T-helper 17 cell (primary cell): ENCODE measurements around the gene TLE6. TPM values are rescaled to one million over a fixed set of nuclear protein-coding genes. Genes with fewer than 3 reads are reported as not detected.
"Not testable (repeated sequence)": the region's sequence is repeated elsewhere in the genome, so short reads cannot be mapped to it uniquely, and the experiment has no call there.

ENCODE experiments used
- ATAC-seq: fragments of 150-1000 bp; cut with Tn5 transposase; 2 replicates; pipeline ENCODE4 v1.10.0; 2021; ENCODE audit warnings: mild to moderate bottlenecking, moderate library complexity
- DNase-seq, 3 donors: peaks; one replicate each; pipeline versions ENCODE4 v3.0.0 to v3.0.0-alpha.2; 2020 to 2021
- H3K9me3 ChIP-seq: one replicate; pipeline ENCODE4 v1.7.0; 2013; ENCODE audit warnings: low read length, mild to moderate bottlenecking; ENCODE audit not compliant: control insufficient read depth, poor library complexity, severe bottlenecking
- H3K27ac Mint-ChIP-seq: one replicate; pipeline ENCODE4 v1.8.0; 2022; ENCODE audit warnings: mild to moderate bottlenecking, moderate library complexity, mixed read lengths
- H3K27me3 Mint-ChIP-seq: one replicate; pipeline ENCODE4 v1.8.0; 2022; ENCODE audit warnings: mixed read lengths
- H3K36me3 Mint-ChIP-seq: one replicate; pipeline ENCODE4 v1.8.0; 2022; ENCODE audit warnings: low read depth, mixed read lengths
- H3K4me1 Mint-ChIP-seq: one replicate; pipeline ENCODE4 v1.8.0; 2022; ENCODE audit warnings: mild to moderate bottlenecking, mixed read lengths
- H3K4me3 Mint-ChIP-seq: one replicate; pipeline ENCODE4 v1.8.0; 2022; ENCODE audit warnings: mild to moderate bottlenecking, moderate library complexity, mixed read lengths
- total RNA-seq, 4 donors: library from RNA in 2 of 4; stranded (reverse) in 2 of 4; gene quantifications; one replicate each; pipeline ENCODE4 v1.2.3 and lab custom pipeline; 2022 to 2026

Gene TLE6
- total RNA-seq, 2 donors from 2014 or later, result 0.29 TPM; not detected in 1

GRCh38 chr19:2981898-2982297 is 4.5 kb downstream of the TLE6 start:
- Mint-ChIP-seq H3K36me3 (no peaks in the 10 kb centered on the region), H3K4me3 (no peak overlapping the region), H3K4me1 (peaks cover 8% of the 10 kb centered on the region), H3K27ac (no peak overlapping the region), H3K27me3 (peaks cover 23% of the 10 kb centered on the region)
- ATAC-seq (no peak), DNase-seq (no peak)
- no peaks in the 10 kb centered on the region for H3K9me3 ChIP-seq

- no peaks in the 10 kb centered on the region for H3K9me3 ChIP-seq
- H3K4me1 Mint-ChIP-seq, result peaks cover 6% of the 10 kb centered on the region
- no peak overlapping the region for H3K4me3 Mint-ChIP-seq
- DNase-seq, result no peak
- H3K27ac Mint-ChIP-seq, result no peak overlapping the region
- no peaks in the 10 kb centered on the region for H3K36me3 Mint-ChIP-seq
- ATAC-seq, result no peak
- peaks cover 25% of the 10 kb centered on the region for H3K27me3 Mint-ChIP-seq
Measured at GRCh38 chr19:2982561-2982960, 5.2 kb downstream of the TLE6 start.

GRCh38 chr19:2982983-2983350 is 5.6 kb downstream of the TLE6 start:
- Mint-ChIP-seq H3K4me1 (peaks cover 3% of the 10 kb centered on the region), H3K27ac (no peak overlapping the region), H3K4me3 (no peak overlapping the region), H3K36me3 (no peaks in the 10 kb centered on the region), H3K27me3 (peaks cover 25% of the 10 kb centered on the region)
- DNase-seq, result no peak
- ATAC-seq, result no peak
- no peaks in the 10 kb centered on the region for H3K9me3 ChIP-seq

GRCh38 chr19:2983351-2984214 is 6.2 kb downstream of the TLE6 start:
- H3K27me3 Mint-ChIP-seq, result peaks cover 30% of the 10 kb centered on the region
- DNase-seq (no peak), ATAC-seq (no peak)
- no peaks in the 10 kb centered on the region for H3K36me3 Mint-ChIP-seq
- H3K27ac Mint-ChIP-seq, result no peak overlapping the region
- no peak overlapping the region for H3K4me3 Mint-ChIP-seq
- H3K9me3 ChIP-seq, result no peaks in the 10 kb centered on the region
- H3K4me1 Mint-ChIP-seq, result peaks cover 3% of the 10 kb centered on the region

GRCh38 chr19:2984215-2984528 is 6.8 kb downstream of the TLE6 start:
- Mint-ChIP-seq H3K27me3 (peaks cover 36% of the 10 kb centered on the region), H3K27ac (no peak overlapping the region), H3K36me3 (no peaks in the 10 kb centered on the region), H3K4me1 (peaks cover 3% of the 10 kb centered on the region), H3K4me3 (no peak overlapping the region)
- DNase-seq, result no peak
- no peak for ATAC-seq
- no peaks in the 10 kb centered on the region for H3K9me3 ChIP-seq

GRCh38 chr19:2986951-2987524 is 9.7 kb downstream of the TLE6 start:
- H3K9me3 ChIP-seq, result no peaks in the 10 kb centered on the region
- H3K27me3 Mint-ChIP-seq, result peaks cover 27% of the 10 kb centered on the region
- no peak for ATAC-seq
- no peak overlapping the region for H3K4me3 Mint-ChIP-seq
- DNase-seq, result no peak
- no peaks in the 10 kb centered on the region for H3K36me3 Mint-ChIP-seq
- H3K4me1 Mint-ChIP-seq, result peaks cover 3% of the 10 kb centered on the region
- no peak overlapping the region for H3K27ac Mint-ChIP-seq

GRCh38 chr19:2987797-2988196 is 10.4 kb downstream of the TLE6 start:
- no peak overlapping the region for H3K27ac Mint-ChIP-seq
- DNase-seq (no peak), ATAC-seq (no peak)
- H3K4me1 Mint-ChIP-seq, result peaks cover 3% of the 10 kb centered on the region
- no peaks in the 10 kb centered on the region for H3K36me3 Mint-ChIP-seq
- H3K27me3 Mint-ChIP-seq, result peaks cover 24% of the 10 kb centered on the region
- H3K9me3 ChIP-seq, result no peaks in the 10 kb centered on the region
- H3K4me3 Mint-ChIP-seq, result no peak overlapping the region

- DNase-seq, result no peak
- no peak for ATAC-seq
- no peaks in the 10 kb centered on the region for H3K9me3 ChIP-seq
- no peak overlapping the region for H3K4me3 Mint-ChIP-seq
- no peak overlapping the region for H3K27ac Mint-ChIP-seq
- peaks cover 17% of the 10 kb centered on the region for H3K27me3 Mint-ChIP-seq
- no peaks in the 10 kb centered on the region for H3K36me3 Mint-ChIP-seq
- H3K4me1 Mint-ChIP-seq, result no peaks in the 10 kb centered on the region
Measured at GRCh38 chr19:2988568-2988967, 11.2 kb downstream of the TLE6 start.

GRCh38 chr19:2989236-2989946 is 12.0 kb downstream of the TLE6 start:
- no peak for DNase-seq
- no peak for ATAC-seq
- Mint-ChIP-seq H3K4me1 (no peaks in the 10 kb centered on the region), H3K27ac (no peak overlapping the region), H3K4me3 (no peak overlapping the region), H3K27me3 (peaks cover 17% of the 10 kb centered on the region), H3K36me3 (no peaks in the 10 kb centered on the region)
- no peaks in the 10 kb centered on the region for H3K9me3 ChIP-seq

- not testable (repeated sequence) for H3K27ac Mint-ChIP-seq, H3K36me3 Mint-ChIP-seq, ATAC-seq, H3K9me3 ChIP-seq, H3K4me1 Mint-ChIP-seq, H3K4me3 Mint-ChIP-seq, DNase-seq
- H3K27me3 Mint-ChIP-seq, result peaks cover 11% of the 10 kb centered on the region
Measured at GRCh38 chr19:2992333-2992732, 15.0 kb downstream of the TLE6 start.

GRCh38 chr19:2992958-2993357 is 15.6 kb downstream of the TLE6 start:
- no peaks in the 10 kb centered on the region for H3K4me1 Mint-ChIP-seq
- H3K36me3 Mint-ChIP-seq, result peaks cover 2% of the 10 kb centered on the region
- no peak overlapping the region for H3K4me3 Mint-ChIP-seq
- no peaks in the 10 kb centered on the region for H3K9me3 ChIP-seq
- ATAC-seq (no peak), DNase-seq (no peak)
- no peak overlapping the region for H3K27ac Mint-ChIP-seq
- H3K27me3 Mint-ChIP-seq, result peaks cover 11% of the 10 kb centered on the region

- Mint-ChIP-seq H3K4me1 (no peaks in the 10 kb centered on the region), H3K27ac (no peak overlapping the region), H3K4me3 (no peak overlapping the region), H3K36me3 (peaks cover 2% of the 10 kb centered on the region), H3K27me3 (peaks cover 6% of the 10 kb centered on the region)
- DNase-seq, result no peak
- ATAC-seq, result no peak
- no peaks in the 10 kb centered on the region for H3K9me3 ChIP-seq
Measured at GRCh38 chr19:2993579-2993978, 16.2 kb downstream of the TLE6 start.

- Mint-ChIP-seq H3K36me3 (peaks cover 2% of the 10 kb centered on the region), H3K4me1 (no peaks in the 10 kb centered on the region), H3K27ac (no peak overlapping the region), H3K4me3 (no peak overlapping the region), H3K27me3 (no peaks in the 10 kb centered on the region)
- H3K9me3 ChIP-seq, result no peaks in the 10 kb centered on the region
- DNase-seq, result no peak
- ATAC-seq, result no peak
Measured at GRCh38 chr19:2994588-2995131, 17.3 kb downstream of the TLE6 start.
